Muscle of back (tissue), 11 donors: ENCODE data around the gene CCNL2. TPM values are rescaled to one million over a fixed set of nuclear protein-coding genes. Genes with fewer than 3 reads are reported as not detected.

Source experiments
- DNase-seq, 3 donors: peaks; one replicate each; pipeline versions ENCODE4 v3.0.0 to v3.0.0-alpha.2; 2013
- polyA plus RNA-seq, 10 donors: library from polyadenylated mRNA; unstranded; fragments of 120-200 nt; gene quantifications; one replicate each; pipeline ENCODE4 v1.2.1, GENCODE V29; 2013; ENCODE audit not compliant: insufficient read length in 10 of 10

CCNL2 gene
- polyA plus RNA-seq, 10 donors: 99.5 to 280 (median 146) TPM

DNA sequence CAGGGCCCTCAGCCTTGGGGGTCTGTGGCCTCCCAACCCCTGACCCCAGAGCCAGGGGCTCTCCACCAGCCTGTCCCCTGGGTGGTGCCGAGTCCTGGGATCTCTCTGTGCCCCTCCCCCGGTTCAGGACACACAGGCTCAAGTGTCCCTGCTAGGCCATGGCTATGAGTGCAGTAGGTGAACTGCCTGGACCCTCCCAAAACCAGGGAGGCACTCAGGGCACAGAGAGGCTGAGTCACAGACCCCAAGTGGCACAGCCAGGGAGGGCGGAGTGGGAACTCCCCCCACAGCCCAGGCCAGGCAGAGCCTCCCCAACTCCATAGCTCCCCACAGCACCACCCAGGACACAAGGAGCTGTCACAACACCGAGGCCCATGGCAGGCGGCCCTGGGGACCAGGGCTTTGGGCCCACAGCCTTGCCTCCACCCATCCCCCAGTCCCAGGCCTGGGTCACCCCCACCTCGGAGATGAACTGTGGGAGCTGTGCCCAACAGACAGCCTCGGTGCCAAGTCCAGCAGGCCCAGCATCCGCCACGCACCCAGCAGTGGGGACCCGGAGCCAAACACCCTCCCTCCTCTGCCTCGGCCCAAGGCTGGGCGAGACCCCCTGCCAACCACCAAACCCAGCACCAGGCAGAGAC lies 53.2 kb downstream of the CCNL2 start:
- DNase-seq: no peak

GRCh38 chr1:1345384-1345783 lies 53.8 kb downstream of the CCNL2 start:
- DNase-seq: no peak

GRCh38 chr1:1344655-1345361 lies 54.3 kb downstream of the CCNL2 start:
- DNase-seq: no peak

GRCh38 chr1:1343811-1344421 lies 55.2 kb downstream of the CCNL2 start:
- no peak for DNase-seq

- no peak for DNase-seq
These were observed 56.5 kb downstream of the CCNL2 start for GRCh38 chr1:1342584-1343115.

DNA sequence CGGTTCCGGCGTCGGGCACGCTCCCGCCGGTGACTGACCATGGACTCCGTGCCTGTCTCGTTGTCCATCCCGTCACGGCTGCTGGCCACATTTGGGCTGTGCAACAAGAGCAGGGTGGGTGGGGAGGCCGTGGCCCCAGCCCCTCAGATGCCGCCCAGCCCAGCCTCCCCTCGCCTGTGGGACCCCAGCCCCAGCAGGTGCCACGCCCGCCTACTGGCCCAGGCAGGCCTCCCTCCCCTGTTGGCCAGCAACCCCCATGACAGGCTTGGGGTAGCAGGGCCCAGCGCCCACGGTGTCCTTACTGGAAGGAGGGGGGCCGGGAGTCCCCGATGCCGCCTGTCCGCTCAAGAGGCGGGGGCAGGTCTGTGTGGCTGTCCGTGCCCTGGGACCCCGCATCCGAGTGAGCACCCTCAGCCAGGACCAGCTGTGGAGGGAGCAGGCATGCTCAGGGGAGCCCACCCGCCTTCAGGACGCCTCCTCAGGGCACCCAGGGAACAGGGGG lies 57.0 kb downstream of the CCNL2 start:
- no peak for DNase-seq

GRCh38 chr1:1341549-1342021 lies 57.5 kb downstream of the CCNL2 start:
- DNase-seq: no peak

GRCh38 chr1:1340791-1341548 lies 58.2 kb downstream of the CCNL2 start:
- DNase-seq: no peak

DNA sequence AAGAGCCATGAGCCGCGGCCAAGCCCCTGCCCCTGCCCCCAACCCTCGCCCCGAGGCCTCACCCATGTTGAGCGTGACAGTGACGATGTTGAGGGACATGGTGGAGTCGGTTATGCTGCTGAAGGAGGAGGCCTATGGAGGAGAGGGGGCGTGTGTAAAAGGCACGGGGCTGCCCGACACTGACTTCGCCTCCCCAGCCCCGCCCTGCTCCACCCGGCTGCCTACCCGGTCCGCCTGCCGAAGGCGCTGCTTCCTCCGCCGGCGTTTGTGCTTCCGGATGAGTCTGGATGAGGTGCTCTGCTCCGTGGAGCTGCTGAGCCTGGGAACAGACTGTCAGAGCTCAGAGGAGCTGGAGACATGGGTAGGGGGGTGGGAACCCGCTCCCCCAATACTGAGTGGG lies 59.0 kb downstream of the CCNL2 start:
- DNase-seq: no peak

DNA sequence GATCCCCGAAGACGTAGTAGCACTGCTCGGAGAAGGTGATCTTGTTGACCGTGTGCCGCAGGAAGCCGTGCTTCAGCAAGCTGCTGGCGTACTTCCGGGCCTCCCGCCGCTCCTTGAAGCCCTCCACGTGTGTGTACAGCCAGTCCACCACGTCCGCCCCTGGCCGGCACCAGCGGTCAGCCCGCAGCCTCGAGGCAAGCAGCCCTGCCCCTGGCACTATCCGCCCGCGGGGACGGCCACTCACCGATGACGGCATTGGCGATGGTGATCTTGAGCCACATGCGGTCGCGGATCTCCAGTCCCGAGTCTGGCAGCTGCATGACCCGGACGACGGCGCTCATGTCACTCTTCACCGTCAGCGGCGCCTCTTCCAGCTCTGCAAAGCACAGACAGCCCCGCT lies 60.9 kb downstream of the CCNL2 start:
- no peak for DNase-seq

DNA sequence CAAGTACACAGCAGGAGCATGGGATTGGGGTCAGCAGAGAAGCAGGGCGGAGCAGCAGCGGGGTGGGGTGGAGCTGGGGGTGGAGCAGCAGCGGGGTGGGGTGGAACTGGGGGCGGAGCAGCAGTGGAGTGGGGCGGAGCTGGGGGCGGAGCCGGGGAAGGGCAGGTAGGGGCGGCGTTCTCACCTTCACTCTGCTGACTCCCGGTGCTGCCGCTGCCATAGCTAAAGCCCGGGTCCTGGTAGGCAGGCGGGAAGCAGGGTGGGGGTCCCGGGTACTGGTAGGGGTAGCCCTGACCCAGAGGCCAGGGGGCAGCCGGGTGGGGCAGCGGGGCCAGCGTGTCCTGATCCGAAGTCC lies 61.4 kb downstream of the CCNL2 start:
- no peak for DNase-seq

DNA sequence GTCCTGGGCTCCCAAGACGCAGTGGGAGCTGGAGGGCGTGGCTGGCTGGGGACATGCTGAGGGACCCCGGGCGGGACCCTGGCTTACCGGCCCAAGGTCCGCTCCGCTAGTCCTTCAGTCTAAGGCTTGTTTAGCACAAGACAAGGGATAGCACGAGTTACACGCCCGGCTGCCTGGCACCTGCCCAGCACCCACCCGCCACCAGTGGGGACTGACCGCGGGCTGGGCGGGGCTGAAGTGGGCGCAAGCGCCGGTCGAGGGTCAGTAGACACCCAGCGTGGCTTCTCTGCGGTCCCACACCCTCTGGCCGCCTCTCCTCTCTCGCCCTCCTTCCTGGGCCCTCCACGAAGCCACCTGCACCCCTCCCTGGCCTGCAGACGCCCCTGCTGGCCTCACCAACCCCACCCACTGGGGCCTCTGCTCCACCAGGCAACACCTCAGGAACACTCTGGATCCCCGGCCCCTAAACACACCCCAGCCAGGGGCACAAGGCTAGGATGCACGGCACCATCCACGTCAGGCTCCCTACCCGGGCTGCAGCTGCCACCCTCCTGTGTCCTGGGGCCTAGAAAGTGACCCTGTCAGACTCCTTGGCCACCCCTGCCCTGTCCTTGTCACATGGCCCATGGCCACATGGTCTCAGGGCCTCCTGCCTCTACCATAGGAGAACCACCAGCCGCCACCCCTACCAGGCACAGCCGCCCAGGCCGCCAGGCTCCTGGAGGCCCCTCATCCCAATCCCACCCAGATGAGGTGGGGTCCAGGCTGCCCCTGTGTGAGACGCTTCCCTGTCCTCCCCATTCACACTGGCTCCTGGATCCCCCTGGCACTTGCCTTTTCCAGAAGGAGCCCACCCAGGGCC lies 62.0 kb downstream of the CCNL2 start:
- DNase-seq: no peak

DNA sequence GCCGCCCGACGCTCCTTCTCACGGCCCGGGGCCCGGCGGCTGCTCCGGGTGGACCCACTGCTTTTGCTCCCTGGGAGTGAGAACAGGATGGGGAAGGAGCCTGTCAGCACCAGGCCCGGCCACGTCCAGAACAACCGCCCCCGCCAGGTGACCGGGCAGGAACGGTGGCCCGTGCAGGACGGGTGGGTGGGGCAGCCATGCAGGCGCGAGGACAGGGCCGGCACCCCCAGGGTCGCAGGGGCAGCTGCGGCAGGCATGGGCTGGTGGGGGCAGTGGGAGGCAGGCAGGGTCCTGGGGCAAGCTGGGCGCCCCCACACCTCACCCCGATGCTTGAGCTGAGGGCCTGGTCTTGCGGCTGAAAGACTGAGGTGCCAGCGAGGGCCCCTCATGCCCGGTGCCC lies 62.7 kb downstream of the CCNL2 start:
- no peak for DNase-seq

DNA sequence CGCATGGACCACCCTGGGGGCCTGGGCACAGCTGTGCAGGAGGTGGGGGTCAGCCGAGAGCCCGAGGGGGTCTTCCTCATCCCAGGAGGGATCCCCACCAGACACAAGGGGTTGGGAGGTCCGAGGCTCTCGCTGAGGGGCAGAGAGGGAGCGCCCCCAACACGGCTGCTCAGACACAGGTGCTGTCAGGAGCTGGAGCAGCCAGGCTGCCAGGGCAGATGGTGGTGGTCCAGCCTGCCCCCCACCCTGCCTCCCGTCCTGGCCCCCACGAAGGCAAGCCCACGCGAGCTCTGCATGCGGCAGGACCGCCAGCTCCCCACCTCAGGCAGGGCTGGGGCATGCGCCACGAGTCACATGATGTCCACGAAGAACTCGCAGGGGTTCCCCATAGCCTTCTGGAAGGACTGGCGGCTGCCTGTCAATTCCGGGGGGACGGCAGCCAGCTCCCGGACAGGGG lies 63.3 kb downstream of the CCNL2 start:
- no peak for DNase-seq

Other genes starting within 250 kb of the CCNL2 start
- under 1 TPM in 7 of 10 donors, not detected in 3; 0.13 to 0.50 (median 0.27) TPM for gene TTLL10, start 225.5 kb downstream of the CCNL2 start, polyA plus RNA-seq
- 1 to 10 TPM; 1.9 to 4.6 (median 2.9) TPM for gene TNFRSF18, start 192.7 kb downstream of the CCNL2 start, polyA plus RNA-seq
- 1 to 10 TPM; 1.0 to 3.7 (median 2.0) TPM for gene TNFRSF4, start 185.2 kb downstream of the CCNL2 start, polyA plus RNA-seq
- 100 to 1,000 TPM in 2 of 10 donors, 10 to 100 TPM in 8; 73.5 to 121 (median 88.5) TPM for gene SDF4, start 167.3 kb downstream of the CCNL2 start, polyA plus RNA-seq
- 10 to 100 TPM; 12.1 to 21.2 (median 15.6) TPM for gene B3GALT6, start 167.1 kb downstream of the CCNL2 start, polyA plus RNA-seq
- 1 to 10 TPM; 1.0 to 6.7 (median 2.7) TPM for gene C1QTNF12, start 152.6 kb downstream of the CCNL2 start, polyA plus RNA-seq
- 10 to 100 TPM; 34.4 to 46.8 (median 38.4) TPM for gene UBE2J2, start 125.5 kb downstream of the CCNL2 start, polyA plus RNA-seq
- gene SCNN1D, start 118.9 kb downstream of the CCNL2 start, polyA plus RNA-seq: 1 to 10 TPM; 2.7 to 8.5 (median 4.2) TPM
- 10 to 100 TPM; 23.6 to 57.8 (median 40.0) TPM for gene ACAP3, start 91.4 kb downstream of the CCNL2 start, polyA plus RNA-seq
- 1 to 10 TPM; 4.1 to 9.3 (median 6.4) TPM for gene PUSL1, start 90.7 kb downstream of the CCNL2 start, polyA plus RNA-seq
- 100 to 1,000 TPM in 1 of 10 donors, 10 to 100 TPM in 9; 60.2 to 107 (median 73.9) TPM for gene INTS11, start 74.7 kb downstream of the CCNL2 start, polyA plus RNA-seq
- 10 to 100 TPM; 10.6 to 17.2 (median 14.0) TPM for gene CPTP, start 74.5 kb downstream of the CCNL2 start, polyA plus RNA-seq
- 1 to 10 TPM; 1.4 to 3.2 (median 1.9) TPM for gene TAS1R3, start 68.1 kb downstream of the CCNL2 start, polyA plus RNA-seq
- 10 to 100 TPM; 26.6 to 50.4 (median 34.9) TPM for gene DVL1, start 49.9 kb downstream of the CCNL2 start, polyA plus RNA-seq
- gene MXRA8, start 40.8 kb downstream of the CCNL2 start, polyA plus RNA-seq: 100 to 1,000 TPM in 2 of 10 donors, 10 to 100 TPM in 8; 52.6 to 111 (median 69.8) TPM
- gene AURKAIP1, start 24.1 kb downstream of the CCNL2 start, polyA plus RNA-seq: 10 to 100 TPM; 44.1 to 80.7 (median 57.9) TPM
- 100 to 1,000 TPM in 7 of 10 donors, 10 to 100 TPM in 3; 93.2 to 116 (median 110) TPM for gene MRPL20, start 8.0 kb upstream of the CCNL2 start, polyA plus RNA-seq
- 10 to 100 TPM; 10.3 to 15.7 (median 14.3) TPM for gene ANKRD65, start 21.9 kb upstream of the CCNL2 start, polyA plus RNA-seq
- gene VWA1, start 36.4 kb upstream of the CCNL2 start, polyA plus RNA-seq: 10 to 100 TPM; 39.3 to 78.6 (median 50.7) TPM
- gene ATAD3C, start 50.4 kb upstream of the CCNL2 start, polyA plus RNA-seq: 1 to 10 TPM in 1 of 10 donors, under 1 TPM in 9; 0.25 to 1.5 (median 0.61) TPM
- gene ATAD3B, start 72.4 kb upstream of the CCNL2 start, polyA plus RNA-seq: 10 to 100 TPM in 8 of 10 donors, 1 to 10 TPM in 2; 8.5 to 14.5 (median 12.0) TPM
- gene ATAD3A, start 112.8 kb upstream of the CCNL2 start, polyA plus RNA-seq: 10 to 100 TPM; 10.2 to 21.1 (median 17.9) TPM
- gene TMEM240, start 141.3 kb upstream of the CCNL2 start, polyA plus RNA-seq: 1 to 10 TPM; 1.7 to 8.0 (median 3.5) TPM
- 10 to 100 TPM; 80.9 to 98.9 (median 86.8) TPM for gene SSU72, start 175.5 kb upstream of the CCNL2 start, polyA plus RNA-seq
- 1 to 10 TPM in 9 of 10 donors, under 1 TPM in 1; 0.97 to 3.9 (median 2.1) TPM for gene FNDC10, start 200.8 kb upstream of the CCNL2 start, polyA plus RNA-seq
- 10 to 100 TPM; 34.0 to 75.0 (median 57.5) TPM for gene MIB2, start 216.2 kb upstream of the CCNL2 start, polyA plus RNA-seq
- gene MMP23B, start 232.8 kb upstream of the CCNL2 start, polyA plus RNA-seq: 10 to 100 TPM; 17.5 to 52.0 (median 25.9) TPM